ENCODE data around the gene CD27.
"Not testable (repeated sequence)": the region's sequence is repeated elsewhere in the genome, so short reads cannot be mapped to it uniquely, and the experiment has no call there.

Gene CD27

DNA sequence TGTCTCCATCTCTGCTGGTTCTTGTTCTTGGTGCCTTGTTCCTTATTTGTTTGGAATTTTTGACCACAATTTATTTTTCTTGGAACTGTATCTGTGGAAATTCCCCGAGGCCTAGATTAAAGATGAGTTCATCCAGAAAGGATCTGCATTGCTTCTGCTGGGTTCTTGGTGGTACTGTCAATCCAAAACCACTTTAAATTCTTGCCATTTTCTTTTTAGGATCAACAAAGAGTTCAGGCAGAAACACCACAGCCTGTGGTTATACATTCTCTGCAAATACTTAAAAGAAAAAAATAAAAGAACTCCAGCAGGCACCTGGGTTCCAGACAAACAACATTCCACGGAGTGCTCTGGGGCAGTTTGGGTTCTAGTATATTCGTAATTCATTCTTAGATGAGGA lies 31.7 kb downstream of the CD27 start:
- peak; percentile 85 for DNase-seq (ENCODE audit: low read depth)
- TF ChIP-seq, protein P1, sequence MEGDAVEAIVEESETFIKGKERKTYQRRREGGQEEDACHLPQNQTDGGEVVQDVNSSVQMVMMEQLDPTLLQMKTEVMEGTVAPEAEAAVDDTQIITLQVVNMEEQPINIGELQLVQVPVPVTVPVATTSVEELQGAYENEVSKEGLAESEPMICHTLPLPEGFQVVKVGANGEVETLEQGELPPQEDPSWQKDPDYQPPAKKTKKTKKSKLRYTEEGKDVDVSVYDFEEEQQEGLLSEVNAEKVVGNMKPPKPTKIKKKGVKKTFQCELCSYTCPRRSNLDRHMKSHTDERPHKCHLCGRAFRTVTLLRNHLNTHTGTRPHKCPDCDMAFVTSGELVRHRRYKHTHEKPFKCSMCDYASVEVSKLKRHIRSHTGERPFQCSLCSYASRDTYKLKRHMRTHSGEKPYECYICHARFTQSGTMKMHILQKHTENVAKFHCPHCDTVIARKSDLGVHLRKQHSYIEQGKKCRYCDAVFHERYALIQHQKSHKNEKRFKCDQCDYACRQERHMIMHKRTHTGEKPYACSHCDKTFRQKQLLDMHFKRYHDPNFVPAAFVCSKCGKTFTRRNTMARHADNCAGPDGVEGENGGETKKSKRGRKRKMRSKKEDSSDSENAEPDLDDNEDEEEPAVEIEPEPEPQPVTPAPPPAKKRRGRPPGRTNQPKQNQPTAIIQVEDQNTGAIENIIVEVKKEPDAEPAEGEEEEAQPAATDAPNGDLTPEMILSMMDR (conservative IDR thresholded peaks at IDR 0.05; ENCODE audit: low read length): no peak
- H3K4me3 ChIP-seq (ENCODE audit: low read length): no peak overlapping the region

DNA sequence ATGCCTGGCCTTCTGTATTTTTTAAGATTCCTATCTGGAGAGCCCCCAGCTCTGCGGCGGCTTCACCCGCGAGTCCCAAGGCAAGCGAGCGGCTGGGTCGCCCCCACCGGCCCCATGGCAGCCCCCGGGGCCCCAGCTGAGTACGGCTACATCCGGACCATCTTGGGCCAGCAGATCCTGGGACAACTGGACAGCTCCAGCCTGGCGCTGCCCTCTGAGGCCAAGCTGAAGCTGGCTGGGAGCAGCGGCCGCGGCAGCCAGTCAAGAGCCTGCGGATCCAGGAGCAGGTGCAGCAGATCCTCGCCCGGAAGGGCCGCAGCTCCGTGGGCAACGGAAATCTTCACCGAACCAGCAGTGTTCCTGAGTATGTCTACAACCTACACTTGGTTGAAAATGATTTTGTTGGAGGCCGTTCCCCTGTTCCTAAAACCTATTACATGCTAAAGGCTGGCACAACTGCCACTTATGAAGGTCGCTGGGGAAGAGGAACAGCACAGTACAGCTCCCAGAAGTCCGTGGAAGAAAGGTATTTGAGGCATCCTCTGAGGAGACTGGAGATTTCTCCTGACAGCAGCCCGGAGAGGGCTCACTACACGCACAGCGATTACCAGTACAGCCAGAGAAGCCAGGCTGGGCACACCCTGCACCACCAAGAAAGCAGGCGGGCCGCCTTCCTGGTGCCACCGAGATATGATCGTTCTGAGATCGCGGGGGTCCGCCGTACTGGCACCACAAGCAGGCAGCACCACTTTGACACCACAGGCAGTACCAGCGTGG lies 33.0 kb downstream of the CD27 start:
- DNase-seq (ENCODE audit: low read depth); H3K4me3 ChIP-seq (ENCODE audit: low read length): not testable (repeated sequence)

DNA sequence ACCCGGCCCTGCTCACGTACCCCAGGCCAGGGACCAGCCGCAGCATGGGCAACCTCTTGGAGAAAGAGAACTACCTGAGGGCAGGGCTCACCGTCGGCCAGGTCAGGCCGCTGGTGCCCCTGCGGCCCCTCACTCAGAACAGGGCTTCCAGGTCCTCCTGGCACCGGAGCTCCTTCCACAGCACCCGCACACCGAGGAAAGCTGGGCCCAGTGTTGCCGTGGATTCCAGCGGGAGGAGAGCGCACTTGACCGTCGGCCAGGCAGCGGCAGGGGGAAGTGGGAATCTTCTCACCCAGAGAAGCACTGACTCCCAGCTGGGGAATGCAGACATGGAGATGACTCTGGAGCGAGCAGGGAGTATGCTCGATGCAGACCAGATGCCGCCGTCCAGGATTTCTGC lies 33.7 kb downstream of the CD27 start:
- TF ChIP-seq, protein P1 (conservative IDR thresholded peaks at IDR 0.05; ENCODE audit: low read length): no peak
- H3K4me3 ChIP-seq (ENCODE audit: low read length): no peak overlapping the region
- peak; percentile 83 for DNase-seq (ENCODE audit: low read depth)

DNA sequence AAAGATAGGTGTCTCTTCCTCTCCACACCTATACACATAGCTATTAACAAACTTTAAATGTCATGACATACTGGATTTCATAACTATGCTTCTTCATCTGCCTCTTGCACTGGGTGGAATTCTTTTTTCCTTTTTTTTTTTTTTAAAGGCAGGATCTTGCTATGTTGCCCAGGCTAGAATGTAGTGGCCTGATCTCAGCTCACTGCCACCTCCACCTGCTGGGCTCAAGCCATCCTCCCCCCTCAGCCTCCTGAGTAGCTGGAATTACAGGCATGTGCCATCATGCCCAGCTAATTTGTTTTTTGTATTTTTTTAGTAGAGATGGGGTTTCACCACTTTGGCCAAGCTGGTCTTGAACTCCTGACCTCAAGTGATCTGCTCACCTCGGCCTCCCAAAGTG lies 43.5 kb downstream of the CD27 start:
- DNase-seq (ENCODE audit: low read depth): no peak
- no peak overlapping the region for H3K4me3 ChIP-seq (ENCODE audit: low read length)
- TF ChIP-seq, protein P1 (conservative IDR thresholded peaks at IDR 0.05; ENCODE audit: low read length): no peak

DNA sequence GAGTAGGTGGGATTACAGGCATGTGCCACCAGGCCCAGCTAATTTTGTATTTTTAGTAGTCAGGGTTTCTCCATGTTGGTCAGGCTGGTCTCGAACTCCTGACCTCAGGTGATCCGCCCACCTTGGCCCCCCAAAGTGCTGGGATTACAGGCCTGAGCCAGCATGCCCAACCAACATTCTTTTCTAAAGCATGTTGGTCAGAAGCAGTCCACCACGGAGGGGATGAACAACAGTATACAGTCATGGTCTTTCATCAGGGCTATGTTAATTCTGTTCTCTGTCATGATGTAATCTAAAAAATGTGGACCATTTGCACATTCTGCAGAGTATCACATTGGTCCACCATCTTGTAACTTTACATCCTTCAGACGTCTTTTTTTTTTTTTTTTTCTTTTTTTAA lies 44.7 kb downstream of the CD27 start:
- H3K4me3 ChIP-seq (ENCODE audit: low read length): no peak overlapping the region
- TF ChIP-seq, protein P1 (conservative IDR thresholded peaks at IDR 0.05; ENCODE audit: low read length): no peak
- no peak for DNase-seq (ENCODE audit: low read depth)

- not testable (repeated sequence) for DNase-seq (ENCODE audit: low read depth); H3K4me3 ChIP-seq (ENCODE audit: low read length)
Observed at GRCh38 chr12:6490673-6491072, 45.9 kb downstream of the CD27 start.

- peak within 1 kb of the TSS; percentile 90 for H3K4me3 ChIP-seq (ENCODE audit: low read length)
- TF ChIP-seq, protein P1 (conservative IDR thresholded peaks at IDR 0.05; ENCODE audit: low read length): no peak
- DNase-seq (ENCODE audit: low read depth): peak; percentile 94
Observed at GRCh38 chr12:6492838-6493496, 48.2 kb downstream of the CD27 start, which contains the start of gene MRPL51. Gene MRPL51 (minus strand): TSS chr12:6493262. CDS start chr12:6493136, 126 bp downstream.

Measured in AG10803 (cell line).